IPS-11a (cell line): Measurements from ENCODE around the gene RBMS3.

Experiments
- H3K4me3 ChIP-seq: one replicate; pipeline ENCODE4 v1.5.1; 2013; ENCODE audit warnings: low read depth, low read length, control low read depth

Gene RBMS3

DNA sequence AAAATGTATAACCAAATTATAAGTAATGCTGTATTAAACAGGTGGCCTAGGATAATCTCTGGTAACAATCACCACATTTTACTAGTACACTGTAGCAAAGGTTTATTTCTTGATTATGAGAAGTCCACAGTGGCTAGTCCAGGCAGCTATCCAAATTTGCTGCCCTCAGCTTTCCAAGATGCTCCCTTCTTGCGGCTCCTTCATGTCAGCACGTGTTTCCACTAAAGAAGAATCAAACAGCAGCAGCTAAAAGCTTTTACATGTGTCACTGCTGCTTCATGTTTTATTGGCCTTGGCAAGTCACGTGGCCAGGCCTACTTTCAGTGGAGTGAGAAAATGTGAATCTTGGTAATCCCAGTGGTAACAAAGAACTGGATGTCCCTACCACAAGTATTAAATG, 5.6 kb upstream of the RBMS3 start:
- H3K4me3 ChIP-seq, result no peak overlapping the region

GRCh38 chr3:29277249-29277648, 3.6 kb upstream of the RBMS3 start:
- no peak overlapping the region for H3K4me3 ChIP-seq

- no peak overlapping the region for H3K4me3 ChIP-seq
These were observed 1.6 kb upstream of the RBMS3 start for GRCh38 chr3:29279286-29279685.

GRCh38 chr3:29279806-29280205, 1.1 kb upstream of the RBMS3 start:
- H3K4me3 ChIP-seq, result no peak overlapping the region

DNA sequence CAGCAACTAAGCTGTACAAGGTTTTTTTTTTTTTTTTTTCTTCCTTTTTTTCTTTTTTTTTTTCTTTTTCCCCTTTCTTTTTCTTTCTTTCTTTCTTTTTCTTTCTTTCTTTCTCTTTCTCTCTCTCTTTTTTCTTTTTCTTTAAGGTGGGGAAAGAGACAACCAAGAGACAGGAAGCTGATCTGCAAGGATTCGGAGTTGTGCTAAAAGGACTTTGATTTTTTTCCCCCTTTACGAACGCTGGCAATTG, 148 bp downstream of the RBMS3 start:
- H3K4me3 ChIP-seq, result no peak overlapping the region

DNA sequence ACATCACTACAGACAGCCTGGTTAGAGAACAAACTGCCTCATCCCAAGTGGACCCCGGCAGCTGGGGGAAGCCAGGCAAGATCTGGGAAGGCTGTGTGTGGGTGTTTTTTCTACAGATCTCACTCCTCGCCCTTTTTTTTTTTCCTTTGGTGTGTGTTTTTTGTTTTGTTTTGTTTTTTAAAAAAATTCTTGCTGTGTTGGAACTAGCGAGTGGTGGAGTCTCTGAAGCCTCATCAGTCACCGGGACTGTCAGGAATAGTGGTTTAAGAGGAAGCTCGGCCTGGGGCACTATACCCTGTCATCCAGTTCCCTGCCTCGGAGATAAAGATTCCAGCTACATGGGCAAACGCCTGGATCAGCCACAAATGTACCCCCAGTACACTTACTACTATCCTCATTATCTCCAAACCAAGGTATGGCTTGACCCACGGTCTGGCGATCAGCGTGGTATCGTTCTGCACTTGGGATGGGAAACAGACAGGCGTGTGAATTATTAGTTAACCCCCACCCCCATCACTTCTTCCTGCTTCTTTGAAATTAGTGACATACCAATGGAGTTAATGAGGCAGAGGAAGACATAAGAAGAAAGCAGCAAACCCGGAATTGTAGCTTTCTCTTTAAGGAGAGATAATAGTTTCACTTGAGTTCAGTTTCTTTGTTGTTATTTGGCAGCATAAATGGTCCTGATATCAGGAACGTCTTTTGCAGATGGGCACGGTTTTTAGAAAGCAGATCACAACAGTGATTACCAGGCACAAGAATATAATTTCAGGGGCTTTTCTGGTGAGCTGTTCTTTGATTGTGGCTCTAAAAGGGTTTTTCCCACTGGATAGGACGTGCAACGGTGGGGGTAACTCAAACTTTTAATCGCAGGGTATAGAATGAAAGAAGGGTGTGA, 722 bp downstream of the RBMS3 start:
- peak overlapping the region; percentile 6 for H3K4me3 ChIP-seq

GRCh38 chr3:29282427-29283230, 1.8 kb downstream of the RBMS3 start:
- no peak overlapping the region for H3K4me3 ChIP-seq

GRCh38 chr3:29283231-29284119, 2.6 kb downstream of the RBMS3 start:
- no peak overlapping the region for H3K4me3 ChIP-seq

GRCh38 chr3:29284497-29284896, 3.6 kb downstream of the RBMS3 start:
- no peak overlapping the region for H3K4me3 ChIP-seq

DNA sequence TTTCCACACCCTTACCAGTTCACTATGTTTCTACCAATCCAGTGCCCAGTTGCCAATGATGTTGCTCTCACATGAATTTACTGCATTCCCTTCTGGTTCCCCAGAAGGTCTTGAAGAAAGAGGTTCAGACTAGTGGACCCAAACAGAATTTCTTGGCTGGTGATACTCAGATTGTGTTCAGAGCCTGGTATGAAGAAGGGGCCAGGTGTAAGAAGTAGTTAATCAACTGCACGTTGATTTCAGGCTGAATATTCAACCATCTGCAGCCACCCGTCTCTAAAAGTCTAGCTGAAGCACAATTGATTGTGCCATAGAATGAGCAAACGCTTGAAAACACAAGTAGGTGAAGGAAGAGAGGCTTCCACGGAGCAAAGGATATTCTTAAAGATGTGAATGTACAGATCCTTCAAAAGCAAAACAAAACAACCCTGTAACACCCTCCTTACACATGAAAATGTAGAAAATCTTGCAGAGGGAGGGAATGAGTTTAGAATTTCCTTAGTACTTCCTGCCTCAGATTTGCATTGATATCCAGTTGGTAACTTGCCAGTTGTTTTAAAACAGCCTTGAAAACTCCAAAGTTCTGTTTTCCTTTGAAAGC, 4.7 kb downstream of the RBMS3 start:
- H3K4me3 ChIP-seq, result no peak overlapping the region

DNA sequence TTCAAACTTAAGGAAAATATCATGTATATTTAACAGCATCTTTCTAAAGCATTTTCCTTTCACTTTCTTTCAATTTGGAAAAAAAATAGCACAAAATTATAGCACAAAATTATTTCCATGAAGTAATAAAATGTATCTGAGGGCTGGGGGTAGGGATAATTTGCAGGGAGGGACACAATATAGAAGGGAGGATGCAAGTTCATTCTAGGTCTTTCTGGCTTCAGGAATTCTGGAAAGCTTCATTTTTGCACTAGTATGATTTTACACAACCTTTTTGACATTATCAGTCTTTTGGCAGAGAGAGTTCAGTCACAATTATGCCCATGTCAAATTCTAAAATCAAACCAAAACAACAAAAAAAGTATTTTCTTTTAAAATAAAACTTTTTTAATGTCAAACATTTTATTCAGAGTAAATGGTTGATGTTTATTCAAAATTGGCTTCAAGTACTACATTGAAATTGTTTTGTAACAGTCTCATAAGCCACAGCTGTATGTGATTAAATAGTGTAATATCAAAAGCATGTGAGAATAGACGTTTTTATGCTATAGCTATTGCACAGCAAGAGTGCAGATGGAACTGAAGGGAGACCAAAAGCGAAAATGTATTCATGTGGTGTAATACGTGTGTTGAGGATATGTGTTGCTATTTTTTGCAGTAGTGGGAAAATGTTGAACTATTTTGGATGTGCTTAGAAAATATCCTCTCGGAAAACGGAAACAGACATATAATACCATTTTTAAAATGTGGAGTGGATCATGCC, 5.8 kb downstream of the RBMS3 start:
- no peak overlapping the region for H3K4me3 ChIP-seq

GRCh38 chr3:29290596-29290995, 9.7 kb downstream of the RBMS3 start:
- H3K4me3 ChIP-seq, result no peak overlapping the region

DNA sequence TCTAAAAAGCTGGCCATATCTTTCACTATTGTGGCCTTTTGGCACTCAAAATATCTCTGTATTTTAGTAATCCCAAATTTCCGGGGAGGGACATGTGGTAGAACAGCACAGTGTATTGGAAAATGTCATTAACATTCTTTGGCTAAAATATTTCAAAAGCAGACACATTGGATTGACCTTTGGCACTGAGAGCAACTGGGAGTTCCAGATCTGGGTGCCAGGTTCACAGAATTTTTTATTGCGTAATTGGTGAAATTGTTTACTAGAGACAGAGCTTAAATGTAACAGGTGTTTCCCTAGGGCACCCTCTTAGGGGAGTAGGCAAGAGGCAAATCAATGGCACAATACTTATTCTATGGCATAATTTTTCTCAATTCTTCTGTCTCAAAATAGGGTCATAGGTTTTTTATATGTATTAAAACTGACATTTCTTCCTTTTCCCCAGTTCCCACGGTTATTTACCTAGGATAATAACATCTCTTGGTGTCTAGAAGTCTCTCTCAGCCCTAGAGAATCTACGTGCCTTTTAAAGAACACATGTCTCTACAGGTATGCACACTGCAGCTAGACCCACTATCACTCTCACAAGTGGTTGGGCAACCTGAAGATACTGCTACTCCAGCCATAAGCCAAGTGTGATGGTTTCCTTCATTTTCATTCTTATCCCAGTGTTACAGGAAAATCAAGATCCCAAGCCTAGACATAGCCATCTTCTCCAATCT, 10.6 kb downstream of the RBMS3 start:
- no peak overlapping the region for H3K4me3 ChIP-seq

DNA sequence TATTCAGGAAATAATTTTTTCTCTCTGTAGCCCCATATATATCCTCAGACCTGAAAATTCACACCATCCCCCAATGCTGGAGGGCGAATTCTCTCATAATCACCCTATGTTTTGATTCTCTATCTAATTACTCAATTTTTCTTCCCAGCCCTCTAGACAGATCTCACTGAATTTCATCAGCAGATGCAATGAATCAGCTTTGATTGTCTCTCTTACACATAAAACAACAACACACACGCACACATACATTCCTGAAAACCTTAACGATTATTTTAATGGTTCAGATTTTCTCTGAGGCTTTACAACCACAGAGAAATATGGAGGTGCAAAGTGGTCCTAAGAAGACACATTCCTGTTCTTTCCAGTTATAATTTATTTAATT, 11.1 kb downstream of the RBMS3 start:
- no peak overlapping the region for H3K4me3 ChIP-seq

GRCh38 chr3:29293421-29293820, 12.6 kb downstream of the RBMS3 start:
- H3K4me3 ChIP-seq, result no peak overlapping the region

- no peak overlapping the region for H3K4me3 ChIP-seq
These were observed 17.1 kb downstream of the RBMS3 start for GRCh38 chr3:29297998-29298397.

- no peak overlapping the region for H3K4me3 ChIP-seq
These were observed 20.6 kb downstream of the RBMS3 start for GRCh38 chr3:29301332-29302019.

DNA sequence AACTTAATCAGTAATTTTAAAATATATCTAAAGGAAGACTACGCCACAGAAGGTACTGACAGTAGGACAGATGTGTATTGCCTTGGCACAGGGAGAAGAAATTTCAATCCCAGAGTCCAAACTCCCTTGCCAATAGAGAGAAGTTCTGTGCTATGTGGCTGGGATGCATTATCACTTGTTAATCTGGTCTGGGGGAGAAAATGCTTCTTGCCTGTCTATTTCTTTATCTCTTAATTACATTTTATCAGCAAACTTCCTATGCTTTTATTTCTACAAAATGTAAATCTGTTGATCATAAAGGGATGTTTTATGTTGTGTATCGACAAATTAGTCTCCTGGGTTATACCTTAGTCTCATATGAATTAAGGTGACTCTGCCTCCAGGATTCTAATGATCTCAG, 21.7 kb downstream of the RBMS3 start:
- H3K4me3 ChIP-seq, result no peak overlapping the region

- no peak overlapping the region for H3K4me3 ChIP-seq
These were observed 26.4 kb downstream of the RBMS3 start for GRCh38 chr3:29307295-29307694.
